Osteocyte (in vitro differentiated cells): Measurements from ENCODE around the gene TMEM178B. TPM values are rescaled to one million over a fixed set of nuclear protein-coding genes. Genes with fewer than 3 reads are reported as not detected.

Experiments used
- DNase-seq: peaks from one replicate; pipeline ENCODE4 v3.0.0; 2021; ENCODE audit warnings: mixed read lengths; ENCODE audit not compliant: unreplicated experiment; ENCODE audit errors: extremely low spot score
- H3K27ac Mint-ChIP-seq: one replicate; pipeline ENCODE4 v1.8.0; 2021; ENCODE audit warnings: mild to moderate bottlenecking, mixed read lengths; ENCODE audit not compliant: unreplicated experiment
- H3K27me3 Mint-ChIP-seq: one replicate; pipeline ENCODE4 v1.8.0; 2021; ENCODE audit warnings: mixed read lengths; ENCODE audit not compliant: unreplicated experiment
- H3K36me3 Mint-ChIP-seq: one replicate; pipeline ENCODE4 v1.8.0; 2021; ENCODE audit warnings: mixed read lengths; ENCODE audit not compliant: unreplicated experiment
- H3K4me1 Mint-ChIP-seq: one replicate; pipeline ENCODE4 v1.8.0; 2021; ENCODE audit warnings: mixed read lengths; ENCODE audit not compliant: unreplicated experiment
- H3K4me3 Mint-ChIP-seq: one replicate; pipeline ENCODE4 v1.8.0; 2021; ENCODE audit warnings: mild to moderate bottlenecking, moderate library complexity, mixed read lengths; ENCODE audit not compliant: unreplicated experiment
- H3K9me3 Mint-ChIP-seq: one replicate; pipeline ENCODE4 v1.8.0; 2021; ENCODE audit warnings: mixed read lengths; ENCODE audit not compliant: unreplicated experiment
- total RNA-seq: library from RNA; stranded (reverse); gene quantifications from 2 replicates; pipeline ENCODE4 v1.2.1, GENCODE V29; 2021
- TF ChIP-seq, protein P1 (sequence below): fragments of 200-600 bp; sonication (generic); IDR thresholded peaks from 2 replicates; pipeline ENCODE4 v1.5.0; 2021; ENCODE audit warnings: antibody characterized with exemption, mild to moderate bottlenecking, moderate library complexity

Gene TMEM178B
- total RNA-seq, 1 donor from 2014 or later: 0.70 TPM

DNA sequence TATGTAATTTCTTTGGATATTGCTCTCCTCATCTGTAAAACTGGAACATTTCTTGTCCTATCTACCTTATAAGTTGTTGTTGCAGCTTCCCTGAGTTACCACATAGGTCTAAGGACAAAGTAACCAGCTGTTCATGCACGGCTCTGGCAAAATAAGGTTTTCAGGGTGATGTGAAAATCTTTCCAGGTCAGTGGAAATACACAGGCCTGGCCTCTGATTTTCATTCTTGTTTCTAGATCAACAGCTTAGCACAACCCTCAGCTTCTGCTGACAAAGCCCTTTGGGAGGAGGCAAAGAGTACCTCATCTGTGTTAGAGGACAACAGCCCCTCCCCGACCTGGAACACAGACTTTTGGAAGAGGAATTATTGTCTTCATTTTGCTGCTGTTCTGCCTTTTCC, 359.8 kb downstream of the TMEM178B start:
- Mint-ChIP-seq H3K4me3 (no peak overlapping the region), H3K27ac (no peak overlapping the region), H3K27me3 (peaks cover 11% of the 10 kb centered on the region), H3K36me3 (no peaks in the 10 kb centered on the region), H3K4me1 (no peaks in the 10 kb centered on the region), H3K9me3 (no peaks in the 10 kb centered on the region)
- TF ChIP-seq, protein P1, sequence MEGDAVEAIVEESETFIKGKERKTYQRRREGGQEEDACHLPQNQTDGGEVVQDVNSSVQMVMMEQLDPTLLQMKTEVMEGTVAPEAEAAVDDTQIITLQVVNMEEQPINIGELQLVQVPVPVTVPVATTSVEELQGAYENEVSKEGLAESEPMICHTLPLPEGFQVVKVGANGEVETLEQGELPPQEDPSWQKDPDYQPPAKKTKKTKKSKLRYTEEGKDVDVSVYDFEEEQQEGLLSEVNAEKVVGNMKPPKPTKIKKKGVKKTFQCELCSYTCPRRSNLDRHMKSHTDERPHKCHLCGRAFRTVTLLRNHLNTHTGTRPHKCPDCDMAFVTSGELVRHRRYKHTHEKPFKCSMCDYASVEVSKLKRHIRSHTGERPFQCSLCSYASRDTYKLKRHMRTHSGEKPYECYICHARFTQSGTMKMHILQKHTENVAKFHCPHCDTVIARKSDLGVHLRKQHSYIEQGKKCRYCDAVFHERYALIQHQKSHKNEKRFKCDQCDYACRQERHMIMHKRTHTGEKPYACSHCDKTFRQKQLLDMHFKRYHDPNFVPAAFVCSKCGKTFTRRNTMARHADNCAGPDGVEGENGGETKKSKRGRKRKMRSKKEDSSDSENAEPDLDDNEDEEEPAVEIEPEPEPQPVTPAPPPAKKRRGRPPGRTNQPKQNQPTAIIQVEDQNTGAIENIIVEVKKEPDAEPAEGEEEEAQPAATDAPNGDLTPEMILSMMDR: no peak
- no peak for DNase-seq

DNA sequence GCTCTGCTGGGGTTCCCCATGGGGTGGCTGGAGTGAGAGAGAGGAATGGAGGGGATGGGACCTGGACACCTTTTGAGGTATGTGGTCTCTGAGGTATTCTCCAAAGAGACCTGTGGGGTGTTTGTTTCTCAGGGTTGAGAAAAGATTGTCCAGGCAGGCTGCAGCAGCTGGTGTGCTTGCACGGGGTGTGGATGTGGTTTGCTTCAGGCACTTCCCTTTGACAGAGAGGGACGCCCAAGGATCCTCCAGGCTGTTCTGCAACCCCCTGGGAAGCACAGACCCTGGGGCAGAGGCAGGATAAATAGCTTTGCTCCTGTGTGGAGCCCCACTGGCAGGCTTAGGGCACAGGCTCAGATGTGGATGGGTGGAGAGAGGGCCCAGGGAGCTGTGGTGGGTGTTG, 362.3 kb downstream of the TMEM178B start:
- Mint-ChIP-seq H3K4me3 (no peak overlapping the region), H3K27me3 (peaks cover 2% of the 10 kb centered on the region), H3K4me1 (no peaks in the 10 kb centered on the region), H3K9me3 (no peaks in the 10 kb centered on the region), H3K27ac (no peak overlapping the region), H3K36me3 (no peaks in the 10 kb centered on the region)
- no peak for DNase-seq
- TF ChIP-seq, protein P1: no peak

DNA sequence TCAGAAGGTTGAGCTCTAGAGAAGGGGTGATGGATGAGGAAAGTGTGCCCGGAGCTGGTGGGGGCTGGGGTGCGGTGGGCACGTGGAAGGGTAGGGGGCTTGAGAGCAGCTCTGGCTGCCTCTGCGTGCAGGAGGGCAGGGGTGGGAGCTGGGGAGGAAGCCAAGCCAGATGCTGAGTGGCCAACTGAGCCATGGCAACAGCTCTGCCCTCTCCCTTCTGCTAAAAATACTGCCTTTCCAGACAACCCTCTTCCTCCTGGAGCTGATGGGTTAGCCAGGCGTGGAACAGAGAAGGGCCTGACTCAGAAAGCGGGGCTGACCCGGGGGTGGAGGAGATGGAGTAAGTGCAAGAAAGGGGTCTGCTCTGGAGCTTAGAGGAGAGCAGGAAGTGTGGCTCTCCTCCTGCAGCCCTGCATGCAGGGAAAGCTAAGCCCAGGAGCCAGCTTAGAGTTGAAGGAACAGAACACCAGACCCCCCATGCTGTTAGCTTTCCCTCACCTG, 362.8 kb downstream of the TMEM178B start:
- Mint-ChIP-seq H3K27me3 (no peaks in the 10 kb centered on the region), H3K36me3 (no peaks in the 10 kb centered on the region), H3K9me3 (no peaks in the 10 kb centered on the region), H3K4me1 (no peaks in the 10 kb centered on the region), H3K4me3 (no peak overlapping the region), H3K27ac (no peak overlapping the region)
- TF ChIP-seq, protein P1: no peak
- DNase-seq: no peak

DNA sequence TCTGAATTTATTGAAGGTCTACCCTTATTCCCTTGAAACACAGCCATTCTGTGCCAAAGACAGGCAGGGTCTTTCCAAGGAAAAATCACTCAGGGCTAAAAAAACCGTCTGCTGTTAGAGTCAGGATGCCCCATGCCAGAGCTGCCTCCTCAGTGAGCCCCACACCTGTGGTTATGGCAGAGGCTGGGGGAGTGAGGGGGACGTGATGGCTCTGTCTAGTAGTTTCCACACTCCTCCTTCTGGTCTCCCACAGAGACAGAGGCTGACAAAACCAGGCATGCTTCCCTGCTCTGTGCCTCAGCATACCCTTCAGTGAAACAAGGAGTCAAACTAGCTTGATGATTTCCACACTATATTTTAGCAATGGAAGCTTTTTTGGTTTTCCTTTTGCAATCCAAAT, 365.3 kb downstream of the TMEM178B start:
- Mint-ChIP-seq H3K27me3 (no peaks in the 10 kb centered on the region), H3K4me3 (no peak overlapping the region), H3K4me1 (no peaks in the 10 kb centered on the region), H3K36me3 (no peaks in the 10 kb centered on the region), H3K9me3 (no peaks in the 10 kb centered on the region), H3K27ac (no peak overlapping the region)
- TF ChIP-seq, protein P1: no peak
- no peak for DNase-seq

DNA sequence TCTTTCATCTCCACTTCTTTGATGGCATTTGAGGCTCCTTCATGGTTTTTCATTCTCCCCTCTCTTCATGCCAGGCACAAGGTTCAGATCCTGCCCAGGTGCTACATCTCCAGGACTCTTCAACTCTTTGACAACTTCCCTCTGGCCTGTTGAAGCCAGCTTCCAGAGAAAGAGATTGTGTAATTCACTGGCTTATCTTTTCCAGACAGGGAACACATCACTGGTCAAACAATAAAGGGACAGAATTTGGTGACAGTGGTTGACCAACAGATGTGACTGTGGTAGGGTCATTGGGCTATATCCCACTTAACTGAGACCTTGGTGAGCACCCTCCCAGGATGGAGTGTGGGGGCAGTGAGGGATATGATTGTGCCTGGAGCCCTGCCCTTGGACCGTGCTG, 365.9 kb downstream of the TMEM178B start:
- DNase-seq: no peak
- Mint-ChIP-seq H3K27ac (no peak overlapping the region), H3K4me3 (no peak overlapping the region), H3K27me3 (no peaks in the 10 kb centered on the region), H3K36me3 (no peaks in the 10 kb centered on the region), H3K9me3 (no peaks in the 10 kb centered on the region), H3K4me1 (no peaks in the 10 kb centered on the region)
- TF ChIP-seq, protein P1: no peak
